ENCODE data around the gene CBLC.

The CBLC gene

GRCh38 chr19:44803442-44804428, 26.0 kb downstream of the CBLC start:
- DNase-seq: no peak

GRCh38 chr19:44806291-44806690, 28.6 kb downstream of the CBLC start:
- DNase-seq: no peak

- no peak for DNase-seq
Observed at GRCh38 chr19:44807162-44807561, 29.5 kb downstream of the CBLC start.

- no peak for DNase-seq
Observed at GRCh38 chr19:44807652-44808462, 30.2 kb downstream of the CBLC start.

- DNase-seq: no peak
Observed at GRCh38 chr19:44808463-44809371, 31.0 kb downstream of the CBLC start, which contains the start of gene BCAM. BCAM (plus strand) TSS chr19:44809103; CDS start chr19:44809125, 22 bp downstream.

GRCh38 chr19:44809577-44810233, 32.0 kb downstream of the CBLC start:
- DNase-seq: no peak

- DNase-seq: no peak
Observed at GRCh38 chr19:44810234-44811121, 32.8 kb downstream of the CBLC start.

GRCh38 chr19:44811122-44811419, 33.4 kb downstream of the CBLC start:
- no peak for DNase-seq

GRCh38 chr19:44812142-44812718, 34.5 kb downstream of the CBLC start:
- DNase-seq: no peak

- DNase-seq: no peak
Observed at GRCh38 chr19:44813070-44813840, 35.6 kb downstream of the CBLC start.

- DNase-seq: no peak
Observed at GRCh38 chr19:44813841-44814470, 36.3 kb downstream of the CBLC start.

GRCh38 chr19:44814517-44814916, 36.8 kb downstream of the CBLC start:
- DNase-seq: no peak

GRCh38 chr19:44816301-44816700, 38.6 kb downstream of the CBLC start:
- no peak for DNase-seq

GRCh38 chr19:44817725-44818465, 40.2 kb downstream of the CBLC start:
- no peak for DNase-seq

GRCh38 chr19:44818466-44819031, 40.9 kb downstream of the CBLC start:
- DNase-seq: no peak

- no peak for DNase-seq
Observed at GRCh38 chr19:44819246-44819832, 41.6 kb downstream of the CBLC start.

GRCh38 chr19:44820648-44821609, 43.2 kb downstream of the CBLC start:
- no peak for DNase-seq

All from CD4-positive, alpha-beta T cell treated with Interleukin-15 for 1 hour (primary cell).